HG02938 (cell line): ENCODE measurements around the gene PSMD13.
"Not testable (repeated sequence)": the region's sequence is repeated elsewhere in the genome, so short reads cannot be mapped to it uniquely, and the experiment has no call there.

ENCODE experiments used
- ATAC-seq: cut with Tn5 transposase; IDR thresholded peaks from one replicate; pipeline ENCODE4 v1.9.1; 2021; ENCODE audit warnings: mild to moderate bottlenecking, moderate library complexity; ENCODE audit not compliant: unreplicated experiment

The PSMD13 gene

GRCh38 chr11:236774-237767, at the start of gene PSMD13:
PSMD13 (plus strand) TSS chr11:236976; CDS start chr11:237050, 74 bp downstream.
- peak; percentile 69 for ATAC-seq

- not testable (repeated sequence) for ATAC-seq
These were observed 47.5 kb upstream of the PSMD13 start for GRCh38 chr11:189200-189783.

- ATAC-seq, result peak; percentile 60
These were observed 46.9 kb upstream of the PSMD13 start for GRCh38 chr11:189843-190311.

GRCh38 chr11:190546-190945, 46.2 kb upstream of the PSMD13 start:
- ATAC-seq, result not testable (repeated sequence)

GRCh38 chr11:191490-192478, 45.0 kb upstream of the PSMD13 start:
- not testable (repeated sequence) for ATAC-seq

- ATAC-seq, result not testable (repeated sequence)
These were observed 44.1 kb upstream of the PSMD13 start, which contains the start of gene SCGB1C1 for GRCh38 chr11:192674-193128. SCGB1C1 (plus strand) TSS chr11:193078; CDS start chr11:193100, 22 bp downstream.

- ATAC-seq, result not testable (repeated sequence)
These were observed 43.3 kb upstream of the PSMD13 start for GRCh38 chr11:193481-193880.

- no peak for ATAC-seq
These were observed 39.7 kb upstream of the PSMD13 start for GRCh38 chr11:196786-197731.

- ATAC-seq, result no peak
These were observed 39.0 kb upstream of the PSMD13 start for GRCh38 chr11:197741-198235.

- ATAC-seq, result no peak
These were observed 38.5 kb upstream of the PSMD13 start for GRCh38 chr11:198236-198806.

GRCh38 chr11:199004-199581, 37.7 kb upstream of the PSMD13 start:
- no peak for ATAC-seq

- ATAC-seq, result no peak
These were observed 37.0 kb upstream of the PSMD13 start for GRCh38 chr11:199782-200181.

- no peak for ATAC-seq
These were observed 36.4 kb upstream of the PSMD13 start for GRCh38 chr11:200224-201003.

GRCh38 chr11:201966-202365, 34.8 kb upstream of the PSMD13 start:
- no peak for ATAC-seq

GRCh38 chr11:202490-202889, 34.3 kb upstream of the PSMD13 start:
- no peak for ATAC-seq

GRCh38 chr11:203056-203944, 33.5 kb upstream of the PSMD13 start:
- no peak for ATAC-seq
